ENCODE data around the gene MLX.

GRCh38 chr17:42565523-42566214, 1.2 kb upstream of the MLX start:
- TF ChIP-seq CTCF (IDR thresholded peaks at IDR 0.05) (no peak), POLR2A (IDR thresholded peaks at IDR 0.05) (no peak)
